Fibroblast of skin of scalp (primary cell): Measurements from ENCODE around the gene PJA2.
A peak's percentile ranks its signal among the peaks of the same experiment; 100 is the strongest.

Source experiments
- DNase-seq: peaks from one replicate; pipeline ENCODE4 v3.0.0-alpha.2; 2013

Gene PJA2

DNA sequence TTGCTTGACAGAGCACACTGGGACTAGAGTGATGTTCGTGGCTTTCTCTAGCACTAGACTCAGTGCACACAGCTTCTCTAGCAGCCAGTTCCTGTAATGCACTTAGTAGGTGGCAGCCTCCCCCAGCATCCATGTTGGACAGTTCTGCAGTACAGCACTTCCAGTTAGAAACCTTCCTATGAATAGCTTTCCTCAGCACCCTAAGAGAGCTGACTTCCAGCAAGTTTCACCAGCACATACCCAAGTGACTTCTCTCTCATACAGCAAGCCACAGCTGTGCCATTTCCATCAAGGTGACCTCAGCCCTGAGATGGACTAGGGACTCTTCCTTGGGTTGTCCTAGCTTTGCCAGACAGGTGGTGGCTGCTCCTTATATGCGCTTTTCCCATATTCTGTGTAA is 60.4 kb downstream of the PJA2 start:
- no peak for DNase-seq

GRCh38 chr5:109347252-109347888 is 62.4 kb downstream of the PJA2 start:
- DNase-seq: no peak

DNA sequence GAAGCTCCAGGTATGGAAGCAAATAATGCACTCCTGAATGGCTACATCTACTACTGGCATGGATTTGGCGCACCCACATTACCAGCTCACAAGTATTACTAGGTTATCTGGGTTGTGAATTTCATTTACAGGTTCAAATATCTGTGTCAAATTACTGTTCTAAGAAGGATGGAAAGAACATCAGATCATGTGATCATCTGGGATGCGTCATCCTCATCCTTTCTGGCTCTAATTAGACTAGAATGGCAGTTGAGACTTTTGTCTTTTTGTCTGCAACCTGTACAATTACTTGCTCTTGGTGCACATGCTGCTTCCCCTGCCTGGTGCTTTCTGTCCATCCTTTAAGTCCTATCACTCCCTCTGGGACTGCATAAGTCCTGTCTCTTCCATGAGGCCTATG is 64.1 kb downstream of the PJA2 start:
- no peak for DNase-seq

- no peak for DNase-seq
These were observed 69.4 kb downstream of the PJA2 start for GRCh38 chr5:109340351-109340750.

GRCh38 chr5:109335114-109335513 is 74.7 kb downstream of the PJA2 start:
- DNase-seq: no peak

DNA sequence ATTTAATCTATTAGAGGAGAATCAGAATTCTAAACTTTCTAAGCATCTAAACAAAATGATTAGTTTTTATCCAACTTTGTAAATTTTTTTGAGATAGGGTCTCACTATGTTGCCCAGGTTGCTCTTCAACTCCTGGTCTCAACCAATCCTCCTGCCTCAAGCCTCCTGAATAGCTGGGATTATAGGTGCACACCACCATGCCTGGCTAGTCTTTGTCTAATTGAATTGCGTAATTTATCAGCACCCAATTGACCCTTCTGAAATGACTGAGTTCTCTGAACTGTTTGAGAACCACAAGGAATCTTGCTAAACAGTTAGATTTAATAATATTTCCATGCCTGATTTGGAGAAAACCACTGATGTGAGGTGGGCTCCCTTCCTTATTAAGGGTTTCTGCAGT is 75.7 kb downstream of the PJA2 start:
- no peak for DNase-seq

GRCh38 chr5:109329333-109330237 is 80.2 kb downstream of the PJA2 start:
- peak; percentile 48 for DNase-seq

DNA sequence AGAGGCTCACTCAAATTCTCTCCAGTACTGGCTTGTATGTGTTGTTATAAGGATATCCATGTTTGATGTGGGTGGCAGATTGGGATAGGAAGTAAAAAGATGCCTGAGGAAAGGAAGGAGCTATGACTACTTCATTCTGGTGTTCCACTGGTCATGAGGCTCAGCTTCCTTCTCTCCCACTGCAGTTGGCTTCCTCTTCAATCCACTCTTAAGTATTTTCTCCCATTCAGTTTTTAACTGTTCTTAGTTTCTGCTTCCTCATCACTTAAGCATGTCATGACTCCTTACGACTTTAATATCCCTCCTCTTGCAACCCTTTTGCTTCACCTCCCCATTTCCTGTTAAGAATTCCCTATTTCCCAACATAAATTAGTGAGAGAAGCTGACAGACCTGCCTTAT is 81.1 kb downstream of the PJA2 start:
- DNase-seq: no peak

- no peak for DNase-seq
These were observed 82.2 kb downstream of the PJA2 start for GRCh38 chr5:109327570-109327969.

DNA sequence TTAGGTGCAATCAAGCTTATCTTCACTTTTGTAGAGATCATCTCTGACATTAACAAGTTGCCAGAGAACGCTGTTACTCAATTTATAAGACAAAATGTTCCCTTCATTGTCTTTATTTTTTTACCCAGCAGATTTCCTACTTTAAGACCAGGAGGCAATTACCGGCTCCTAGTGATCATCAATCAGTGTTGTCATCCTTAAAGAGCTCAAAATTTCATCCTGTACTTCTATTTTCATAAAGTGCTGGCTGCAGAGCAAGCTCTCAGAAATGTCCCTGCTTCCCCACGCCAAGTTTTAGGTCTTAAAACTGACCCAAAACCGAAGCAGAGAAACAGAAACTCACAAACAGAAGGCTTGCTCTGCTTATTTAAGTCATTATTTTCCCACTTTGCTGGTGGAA is 82.9 kb downstream of the PJA2 start:
- DNase-seq: no peak

DNA sequence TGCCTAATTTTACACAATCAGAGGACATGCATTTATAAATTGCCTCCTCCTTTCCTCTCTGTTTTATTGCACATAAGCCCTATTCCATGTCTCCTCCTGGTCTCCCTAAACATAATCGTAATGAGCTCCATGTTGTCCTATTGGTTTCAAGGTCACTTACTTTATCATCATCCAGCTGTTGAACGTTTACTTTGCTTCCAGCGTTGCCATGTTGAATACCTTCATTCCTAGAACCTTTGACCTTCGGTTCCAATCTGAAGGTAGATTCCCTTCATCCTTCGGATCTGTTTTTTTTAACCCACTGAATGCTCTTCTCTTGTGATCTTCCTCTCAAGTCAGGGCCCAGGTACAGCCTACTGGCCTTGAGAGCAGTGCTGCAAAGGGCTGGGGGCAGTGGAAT is 84.3 kb downstream of the PJA2 start:
- DNase-seq: no peak

DNA sequence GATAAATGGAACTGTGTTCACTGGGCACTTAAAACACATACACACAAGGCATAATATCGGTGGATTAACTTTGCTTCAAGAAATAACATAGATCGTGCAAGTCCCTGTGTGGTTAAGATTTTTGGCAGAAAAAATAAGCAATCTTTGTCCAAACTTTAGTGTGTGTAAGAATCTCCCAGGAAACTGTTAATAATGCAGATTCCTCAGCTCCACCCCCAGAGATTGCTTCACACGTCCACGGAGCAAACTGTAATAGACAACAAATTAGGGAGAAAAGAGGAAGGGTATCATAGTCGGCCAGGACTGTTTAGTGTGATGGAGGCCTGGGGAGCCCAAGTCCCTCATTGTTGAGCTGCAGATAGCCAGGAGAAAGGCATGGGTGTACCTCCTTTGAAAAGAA is 84.8 kb downstream of the PJA2 start:
- no peak for DNase-seq

GRCh38 chr5:109324351-109324750 is 85.4 kb downstream of the PJA2 start:
- DNase-seq: no peak

- DNase-seq: no peak
These were observed 87.1 kb downstream of the PJA2 start for GRCh38 chr5:109322694-109323093.

- no peak for DNase-seq
These were observed 90.4 kb downstream of the PJA2 start for GRCh38 chr5:109319351-109319750.

DNA sequence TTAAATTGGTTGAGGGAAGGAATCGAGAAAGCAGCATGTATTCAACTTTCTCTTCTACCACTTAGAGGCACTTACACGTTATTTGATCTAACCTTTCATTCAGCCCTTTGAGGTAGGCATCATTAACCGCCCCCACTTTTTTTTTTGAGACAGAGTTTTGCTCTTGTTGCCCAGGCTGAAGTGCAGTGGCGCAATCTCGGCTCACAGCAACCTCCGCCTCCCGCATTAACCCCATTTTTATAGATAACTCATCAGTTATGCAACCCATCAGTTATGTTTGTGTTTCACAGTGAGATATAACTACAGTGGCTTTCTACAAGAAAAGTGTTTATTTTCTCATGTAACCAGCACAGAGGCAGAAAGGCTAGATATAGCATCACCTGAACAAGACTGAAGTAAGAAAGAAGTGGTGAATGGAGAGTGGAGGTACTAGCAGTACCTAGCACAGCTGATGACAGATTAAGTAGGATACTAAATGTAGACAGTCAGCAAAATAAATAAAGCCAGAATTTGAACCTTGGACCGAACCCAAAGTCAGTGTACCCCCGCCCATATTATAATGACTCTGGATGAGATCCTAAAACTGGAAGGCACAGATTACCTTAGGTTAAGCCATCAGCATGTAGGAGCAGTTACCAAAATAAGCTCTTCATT is 91.2 kb downstream of the PJA2 start:
- DNase-seq: no peak

- DNase-seq: peak; percentile 45
These were observed 93.1 kb downstream of the PJA2 start for GRCh38 chr5:109316634-109317033.

DNA sequence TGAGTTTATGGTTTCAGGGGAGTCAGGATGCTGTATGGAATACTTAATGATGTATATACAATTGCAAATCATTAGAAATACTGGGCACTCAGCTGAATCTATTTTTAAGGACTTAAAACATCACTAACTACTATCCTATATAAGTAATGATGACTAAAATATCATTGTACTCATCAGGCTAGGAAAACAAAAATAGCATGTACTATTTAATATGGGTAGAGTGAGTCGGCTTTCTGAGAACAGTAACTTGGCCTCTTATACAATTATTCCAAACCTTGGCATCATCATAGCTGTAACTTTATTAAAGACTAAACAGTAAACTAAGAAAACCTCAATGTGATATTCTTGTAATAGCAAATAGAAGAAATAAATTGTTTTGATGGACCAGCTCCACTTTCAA is 94.5 kb downstream of the PJA2 start:
- no peak for DNase-seq

DNA sequence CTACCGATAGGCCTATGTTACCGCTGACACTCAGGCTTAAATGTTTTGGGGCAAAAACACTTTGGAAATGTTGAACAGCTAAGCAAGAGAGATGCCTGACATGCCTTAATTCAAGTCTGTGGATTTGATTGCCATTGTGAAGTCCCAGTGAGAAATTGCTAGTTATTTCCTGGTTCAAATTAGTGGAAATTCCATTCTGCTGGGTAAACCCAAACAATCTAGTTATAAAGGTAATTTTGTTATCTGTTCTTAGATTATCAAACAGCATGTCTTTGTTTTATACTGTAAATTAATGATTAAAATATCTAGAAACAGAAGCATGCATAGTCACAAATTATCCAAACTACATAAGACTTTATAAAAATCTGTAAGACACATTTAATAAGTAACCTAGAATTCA is 96.6 kb downstream of the PJA2 start:
- no peak for DNase-seq

DNA sequence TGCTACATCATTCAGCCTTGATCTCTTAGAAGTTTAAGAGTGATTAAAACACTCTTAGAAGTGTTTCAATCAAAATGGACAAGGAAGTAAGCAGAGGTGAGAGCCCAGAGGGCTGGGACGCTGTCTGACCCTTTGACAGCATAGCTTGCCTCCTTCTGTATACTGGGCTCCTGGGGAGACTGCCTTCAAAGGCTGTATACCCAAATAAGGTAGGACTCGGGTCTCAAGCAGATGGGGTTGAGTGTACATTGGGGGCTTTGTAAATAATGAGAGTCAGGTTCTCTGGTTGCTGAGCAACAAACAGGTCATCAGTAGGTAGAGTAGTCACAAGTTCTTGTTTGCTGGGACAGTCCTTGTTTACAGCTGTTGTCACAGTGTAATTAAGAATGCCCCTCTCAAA is 97.1 kb downstream of the PJA2 start:
- DNase-seq: no peak

DNA sequence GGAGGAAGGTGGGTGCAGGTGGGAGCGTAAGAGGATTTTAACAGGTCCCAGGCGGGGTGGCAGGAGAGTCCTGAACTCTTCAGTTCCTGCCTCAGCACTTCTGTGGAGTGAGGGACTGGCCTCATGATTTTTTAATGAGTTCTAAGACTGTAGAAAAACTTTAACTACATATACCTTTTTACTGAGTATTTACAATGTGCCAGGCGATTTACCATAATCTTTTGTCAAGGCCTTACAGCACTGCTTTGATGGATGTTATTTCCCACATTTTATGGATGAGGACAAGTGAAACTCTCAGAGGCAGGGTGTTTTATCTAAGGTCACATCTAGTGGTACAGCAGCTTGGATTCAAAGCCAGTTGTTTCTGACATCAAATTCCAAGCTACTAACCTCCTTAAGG is 99.5 kb downstream of the PJA2 start:
- DNase-seq: no peak

DNA sequence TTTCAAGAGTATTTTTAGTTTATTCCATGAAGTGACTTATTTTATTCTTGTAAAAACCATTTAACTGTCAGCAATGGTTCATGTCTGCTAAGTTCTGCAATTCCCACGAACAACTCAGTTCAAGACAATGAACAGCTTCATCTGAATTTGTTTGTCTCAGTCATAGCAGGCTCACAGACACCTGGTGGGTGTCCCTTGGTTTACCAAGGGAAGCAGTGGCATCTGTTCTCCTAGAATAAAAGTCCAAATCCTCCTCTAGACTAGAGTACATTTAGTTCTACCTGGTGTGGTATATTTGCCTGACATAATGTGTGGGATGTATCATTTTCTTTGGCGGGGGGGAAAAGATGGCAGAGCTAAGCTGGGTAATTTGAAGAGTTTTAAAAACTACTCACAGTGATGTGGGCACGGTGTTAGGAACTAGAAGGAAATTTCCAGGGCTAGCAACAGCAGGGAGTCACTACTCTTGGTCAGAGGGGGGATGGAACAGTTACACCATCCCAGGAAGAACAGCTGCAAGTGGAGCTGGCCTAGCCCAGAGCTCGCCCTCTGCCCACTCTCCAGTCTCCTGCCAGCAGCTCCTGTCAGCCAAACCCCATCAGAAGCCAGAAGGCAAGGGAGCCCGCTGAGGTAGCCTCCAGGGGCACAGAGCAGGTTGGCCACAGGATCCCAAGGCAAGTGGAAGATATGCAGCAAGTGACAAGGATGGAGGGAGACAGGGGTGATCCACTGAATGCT is 100.3 kb downstream of the PJA2 start:
- no peak for DNase-seq

- DNase-seq: no peak
These were observed 101.8 kb downstream of the PJA2 start for GRCh38 chr5:109307951-109308350.
